Lung (tissue), 12 donors: ENCODE data around the gene PNISR. TPM values are rescaled to one million over a fixed set of nuclear protein-coding genes. Genes with fewer than 3 reads are reported as not detected.

Experiments
- ATAC-seq: fragments of 200-7000 bp; cut with Tn5 transposase; one replicate; pipeline ENCODE4 v1.9.1; 2020; ENCODE audit warnings: moderate number of reproducible peaks; ENCODE audit not compliant: insufficient read depth, low FRiP score
- DNase-seq, 3 donors: peaks; one replicate each; pipeline ENCODE4 v3.0.0-alpha.2; 2013 to 2017
- H3K27ac ChIP-seq, 2 donors: one replicate each; pipeline ENCODE4 v1.5.1; 2013; ENCODE audit warnings: mild to moderate bottlenecking in 2 of 2, moderate library complexity in 2 of 2, control low read depth in 1 of 2, inconsistent platforms in 1 of 2, low read depth in 1 of 2, low read length in 1 of 2
- H3K27me3 ChIP-seq, 3 donors: one replicate each; pipeline ENCODE4 v1.5.1; 2013; ENCODE audit warnings: low read length in 2 of 3; ENCODE audit not compliant: control insufficient read depth in 3 of 3, insufficient read depth in 3 of 3
- H3K36me3 ChIP-seq, 4 donors: one replicate each; pipeline ENCODE4 v1.5.1; 2013; ENCODE audit warnings: low read length in 4 of 4, mild to moderate bottlenecking in 1 of 4, moderate library complexity in 1 of 4; ENCODE audit not compliant: control insufficient read depth in 4 of 4, insufficient read depth in 4 of 4
- H3K4me1 ChIP-seq, 5 donors: one replicate each; pipeline ENCODE4 v1.5.1; 2013; ENCODE audit warnings: low read length in 5 of 5, mild to moderate bottlenecking in 2 of 5, moderate library complexity in 1 of 5; ENCODE audit not compliant: control insufficient read depth in 5 of 5, insufficient read depth in 5 of 5
- H3K4me3 ChIP-seq: one replicate; pipeline ENCODE4 v1.5.1; 2013; ENCODE audit warnings: mild to moderate bottlenecking, control low read depth, moderate library complexity
- H3K9ac ChIP-seq, 2 donors: one replicate each; pipeline ENCODE4 v1.5.1; 2013; ENCODE audit warnings: low read length in 2 of 2, control low read depth in 1 of 2; ENCODE audit not compliant: insufficient read depth in 1 of 2
- H3K9me3 ChIP-seq, 4 donors: one replicate each; pipeline ENCODE4 v1.5.1; 2013; ENCODE audit warnings: low read length in 3 of 4, mild to moderate bottlenecking in 1 of 4, moderate library complexity in 1 of 4; ENCODE audit not compliant: control insufficient read depth in 4 of 4, insufficient read depth in 3 of 4
- CTCF ChIP-seq: IDR thresholded peaks from 2 replicates; pipeline ENCODE4 v1.5.1; 2012; ENCODE audit warnings: mild to moderate bottlenecking; ENCODE audit errors: control extremely low read depth, extremely low read depth
- WGBS, 2 donors: extraction: QIAGEN DNeasy Blood & Tissue Kit; methylation state at CpG; one replicate each; pipeline ENCODE4 v1.1.7; 2013; 5-methylcytosine and 5-hydroxymethylcytosine counted together
- polyA plus RNA-seq, 2 donors: library from polyadenylated mRNA; stranded (reverse); fragments of 200-250 nt; gene quantifications; one replicate each; pipeline ENCODE4 v1.2.1, GENCODE V29; 2013
- total RNA-seq, 2 donors: library from RNA; depleted of rRNA in 1 of 2; stranded (reverse); fragments of >200 nt in 1 of 2; gene quantifications; one replicate each; pipeline ENCODE4 v1.2.1, GENCODE V29; 2014 to 2021
- donor health status: control.
- donor health status: control.
- donor health status: Bipolar disorder and iron deficiency.
- donor health status: healthy.
- donor health status: DM: yes; HTN: yes; CAD: no.

PNISR gene
- total and polyA plus RNA-seq, 4 donors = 35.0 to 354 (median 53.5) TPM

DNA sequence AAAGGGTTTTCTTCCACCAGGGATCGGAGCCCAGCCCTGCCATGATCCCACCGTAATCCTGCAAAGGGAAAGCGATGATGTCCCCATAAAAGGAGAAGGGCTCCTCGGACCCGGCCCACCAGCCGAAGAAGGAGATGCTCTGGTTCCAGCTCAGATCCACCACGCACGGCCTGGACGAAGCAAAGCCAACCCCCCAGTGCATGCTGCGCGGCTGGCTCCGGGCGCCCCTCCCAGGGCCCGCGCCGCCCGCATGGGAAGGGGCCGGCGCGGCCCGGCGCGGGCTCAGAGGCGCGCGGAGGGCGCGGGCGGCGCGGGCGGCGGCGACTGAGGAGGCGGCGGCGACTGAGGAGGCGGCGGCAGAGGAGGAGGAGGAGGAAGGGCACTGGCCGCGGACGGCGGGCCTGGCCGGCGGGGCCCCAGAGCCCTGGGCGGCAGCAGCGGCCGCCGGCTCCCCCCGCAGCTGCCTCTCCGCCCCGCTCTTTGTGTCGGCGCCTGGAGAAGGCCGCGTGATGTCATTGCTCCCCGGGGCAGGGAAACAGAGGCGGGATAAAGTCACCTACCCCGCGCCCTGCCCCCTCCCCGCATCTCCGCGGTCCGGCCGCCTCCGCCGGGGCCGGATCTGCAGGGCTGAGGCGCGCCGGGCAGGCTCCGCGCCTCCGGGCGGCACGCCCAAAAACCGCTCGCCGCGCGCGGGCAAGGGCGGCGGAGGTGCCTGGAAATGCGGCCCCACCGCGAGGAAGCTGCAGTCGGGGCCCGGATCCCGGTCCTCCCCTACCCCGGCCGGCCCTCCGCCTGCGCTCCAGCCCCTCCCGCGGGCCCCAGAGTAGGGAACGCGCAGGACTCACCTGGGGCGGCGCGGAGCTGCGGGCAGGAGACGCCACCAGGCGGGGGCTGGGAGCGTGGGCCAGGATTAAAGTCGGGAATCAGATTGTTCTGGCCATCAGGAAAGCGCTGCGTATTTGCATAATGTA lies 75.7 kb downstream of the PNISR start, which contains the start of gene FAXC:
TSS of gene FAXC (minus strand) at position 504 of the 971 bp plus-strand sequence. CDS start at position 202, 302 bp downstream.
- no peak for TF ChIP-seq CTCF
- 1% methylated on average over 54 to 108 of the region's 108 CpGs for WGBS, 2 donors
- DNase-seq (peak; percentile 58 to 62 (median 61)), ATAC-seq (peak; percentile 92)
- no peaks in the 10 kb centered on the region for H3K9me3 ChIP-seq
- peak within 1 kb of the TSS; percentile 62 for H3K4me3 ChIP-seq
- H3K9ac ChIP-seq = peak within 1 kb of the TSS; percentile 58 to 65
- peaks cover 0 to 16% (median 0%) of the 10 kb centered on the region in 5 donors for H3K4me1 ChIP-seq
- H3K27ac ChIP-seq = peak within 1 kb of the TSS in 1 of 2 donors; percentile 56
- H3K27me3 ChIP-seq = peaks cover 0 to 3% (median 3%) of the 10 kb centered on the region in 3 donors
- H3K36me3 ChIP-seq = no peaks in the 10 kb centered on the region

DNA sequence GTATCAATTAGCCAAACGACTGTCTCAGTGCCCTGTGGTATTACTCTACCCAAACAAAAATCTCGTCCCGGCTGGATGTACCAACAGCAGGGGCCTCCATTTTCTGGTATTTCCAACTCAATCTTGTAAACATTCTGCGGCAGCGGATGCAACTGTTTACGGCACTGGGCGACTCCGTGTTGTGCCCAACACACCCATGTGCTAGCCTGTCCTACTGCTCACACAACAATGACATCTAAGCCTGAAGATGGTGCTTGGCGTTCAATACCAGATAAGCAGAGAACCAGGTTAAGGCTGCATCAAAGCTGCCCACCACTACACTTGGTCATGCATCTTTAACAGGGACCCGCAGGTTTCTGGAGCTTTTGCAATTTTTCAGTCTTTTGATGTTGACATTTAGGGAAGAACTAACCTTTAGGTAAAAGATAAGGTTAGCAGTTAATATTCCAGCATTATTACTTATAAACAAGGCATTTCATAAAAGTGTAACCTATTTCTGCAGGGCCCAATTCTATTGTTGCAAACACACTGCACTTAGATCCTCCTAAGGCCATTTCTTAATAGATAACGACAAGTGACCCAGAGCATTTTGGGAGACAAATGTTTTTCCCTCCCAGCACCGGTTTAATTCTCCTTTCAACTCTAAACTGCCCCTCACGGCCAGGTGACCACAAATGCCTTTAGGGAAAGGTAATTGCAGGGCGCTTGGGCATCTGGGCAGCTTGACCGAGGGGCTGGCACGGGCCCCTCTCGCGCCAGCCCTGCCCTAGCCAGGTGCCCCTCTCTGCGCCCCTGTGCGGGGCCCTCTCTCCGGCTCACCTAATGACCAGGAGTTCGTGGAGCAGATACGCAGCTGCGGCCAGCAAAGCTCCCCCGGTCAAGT lies 76.6 kb downstream of the PNISR start:
- TF ChIP-seq CTCF = no peak
- peak overlapping the region; percentile 62 for H3K4me3 ChIP-seq
- peak overlapping the region; percentile 58 to 65 for H3K9ac ChIP-seq
- DNase-seq (peak in 2 of 3 donors; percentile 17 to 21), ATAC-seq (no peak)
- no peaks in the 10 kb centered on the region for H3K9me3 ChIP-seq
- no peaks in the 10 kb centered on the region for H3K36me3 ChIP-seq
- 47 to 51% methylated on average over 25 of the region's 25 CpGs for WGBS, 2 donors
- H3K27ac ChIP-seq = peak overlapping the region in 1 of 2 donors; percentile 56
- H3K4me1 ChIP-seq = peaks cover 0 to 16% (median 0%) of the 10 kb centered on the region in 5 donors
- peaks cover 0 to 3% (median 0%) of the 10 kb centered on the region in 3 donors for H3K27me3 ChIP-seq

Other genes starting within 250 kb of the PNISR start
- 1 to 10 TPM; 4.0 to 5.9 TPM for gene FAXC, start 75.6 kb downstream of the PNISR start, total RNA-seq
- 1 to 10 TPM; 1.1 to 4.0 TPM for gene FAXC, start 75.6 kb downstream of the PNISR start, polyA plus RNA-seq
- gene COQ3, start 31.1 kb downstream of the PNISR start, total RNA-seq = 1 to 10 TPM; 2.8 to 6.5 TPM
- 10 to 100 TPM in 1 of 2 donors, 1 to 10 TPM in 1; 5.3 to 11.7 TPM for gene COQ3, start 31.1 kb downstream of the PNISR start, polyA plus RNA-seq
- 10 to 100 TPM in 1 of 2 donors, 1 to 10 TPM in 1; 8.8 to 28.0 TPM for gene USP45, start 90.1 kb upstream of the PNISR start, total RNA-seq
- gene USP45, start 90.1 kb upstream of the PNISR start, polyA plus RNA-seq = 1 to 10 TPM; 3.2 to 3.8 TPM
- gene CCNC, start 143.4 kb upstream of the PNISR start, total RNA-seq = 10 to 100 TPM; 46.4 to 68.0 TPM
- gene CCNC, start 143.4 kb upstream of the PNISR start, polyA plus RNA-seq = 10 to 100 TPM; 26.7 to 30.0 TPM
- not detected for gene PRDM13, start 181.5 kb upstream of the PNISR start, total RNA-seq
- gene PRDM13, start 181.5 kb upstream of the PNISR start, polyA plus RNA-seq = not detected